ENCODE measurements around the gene RNF38.
"Not testable (repeated sequence)": the region's sequence is repeated elsewhere in the genome, so short reads cannot be mapped to it uniquely, and the experiment has no call there.

RNF38 gene

DNA sequence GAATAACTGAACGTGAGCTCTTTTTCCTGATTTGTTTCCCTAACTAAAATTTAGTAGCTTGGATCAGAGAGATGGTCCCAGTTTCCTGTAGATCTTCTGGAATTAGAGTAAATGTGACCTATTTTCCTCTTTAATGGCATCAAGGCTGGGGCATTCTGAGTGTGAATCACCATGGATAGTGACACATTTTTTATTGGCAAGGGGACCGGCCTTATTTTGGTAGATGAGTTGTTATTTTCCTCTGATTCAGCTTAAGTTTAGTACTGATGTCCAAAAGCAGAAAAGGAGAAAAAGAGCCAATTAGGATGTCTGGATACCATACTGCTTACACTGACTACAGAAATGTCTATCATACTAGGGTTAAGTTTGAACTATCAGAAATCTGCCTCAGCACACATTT is 68.1 kb downstream of the RNF38 start:
- peak; percentile 28 for DNase-seq (ENCODE audit: low read depth)

DNA sequence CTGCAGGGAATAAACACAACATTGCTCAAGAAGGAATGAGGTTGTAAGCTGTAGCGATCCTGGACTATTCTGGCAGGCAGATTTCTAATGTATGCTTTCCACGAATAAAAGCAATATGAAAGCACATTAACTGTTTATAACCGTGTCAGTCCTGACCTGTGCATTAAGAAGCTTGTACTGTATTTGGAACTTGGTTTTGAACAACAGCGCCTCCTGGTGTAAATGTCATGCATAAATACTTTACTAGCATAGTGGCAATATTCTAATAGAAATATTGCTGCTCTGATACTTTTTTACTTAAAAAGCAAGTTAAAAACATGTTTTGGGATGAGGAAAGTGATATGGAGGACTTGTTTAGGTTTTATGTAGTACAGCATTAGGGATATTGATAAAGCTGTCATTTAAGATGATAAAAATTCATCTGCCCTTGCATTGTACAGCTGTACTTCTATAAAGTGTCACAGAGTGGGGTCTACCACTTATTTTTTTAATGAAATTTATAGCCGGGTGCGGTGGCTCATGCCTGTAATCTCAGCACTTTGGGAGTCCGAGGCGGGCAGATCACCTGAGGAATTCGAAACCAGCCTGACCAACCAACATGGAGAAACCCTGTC is 71.2 kb downstream of the RNF38 start:
- peak; percentile 44 for DNase-seq (ENCODE audit: low read depth)

DNA sequence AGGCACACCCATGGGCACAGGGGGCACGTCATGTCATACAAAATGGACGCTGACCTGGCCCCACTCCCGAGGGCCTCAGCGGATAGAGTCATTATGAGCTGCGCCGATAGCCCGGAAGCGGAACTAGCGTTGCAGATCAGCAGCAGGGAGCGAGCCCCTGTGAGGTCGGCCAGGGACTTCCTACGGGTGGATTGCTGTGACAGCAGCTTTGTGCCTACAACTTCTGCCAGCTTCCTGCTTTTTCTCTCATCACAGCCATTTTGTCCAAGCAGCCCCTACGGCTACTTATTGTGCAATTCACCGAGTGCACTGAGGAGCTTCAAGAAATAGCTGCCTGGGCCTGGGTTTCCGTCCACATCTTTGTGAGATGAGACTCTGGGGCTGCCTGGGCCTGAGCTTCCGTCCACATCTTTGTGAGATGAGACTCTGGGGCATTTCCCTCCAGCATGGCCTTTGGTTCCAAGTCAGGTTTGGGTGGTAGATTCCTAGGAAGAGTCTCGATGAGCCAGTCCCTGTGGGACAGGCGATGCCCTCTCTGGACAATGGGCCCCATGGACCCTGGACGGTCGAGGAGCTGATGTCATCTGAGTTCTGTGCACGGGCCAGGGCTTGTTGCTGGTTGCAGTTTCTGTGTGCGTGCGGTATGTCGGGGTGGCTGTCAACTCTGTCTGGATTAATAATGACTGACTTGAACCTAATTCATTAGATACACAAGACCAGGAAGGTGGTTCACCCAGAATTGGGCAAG is 74.8 kb downstream of the RNF38 start:
- DNase-seq (ENCODE audit: low read depth): no peak

DNA sequence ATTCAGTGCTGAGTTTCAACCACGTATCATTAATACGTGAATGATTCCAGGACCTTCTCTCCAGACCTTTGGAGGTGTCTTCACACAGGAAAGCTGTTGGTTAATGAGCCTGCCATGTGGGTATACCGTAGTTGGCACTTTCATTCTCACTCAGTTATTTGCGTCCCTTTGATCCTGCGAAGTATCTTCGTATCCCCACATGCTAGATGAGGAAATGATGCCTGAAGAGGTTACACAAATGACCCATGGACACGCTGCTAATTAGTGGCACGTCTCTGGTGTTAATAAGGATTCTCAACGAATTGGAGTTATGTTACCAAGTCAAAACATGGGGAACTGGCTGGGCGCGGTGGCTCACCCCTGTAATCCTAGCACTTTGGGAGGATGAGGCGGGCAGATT is 76.1 kb downstream of the RNF38 start:
- no peak for DNase-seq (ENCODE audit: low read depth)

DNA sequence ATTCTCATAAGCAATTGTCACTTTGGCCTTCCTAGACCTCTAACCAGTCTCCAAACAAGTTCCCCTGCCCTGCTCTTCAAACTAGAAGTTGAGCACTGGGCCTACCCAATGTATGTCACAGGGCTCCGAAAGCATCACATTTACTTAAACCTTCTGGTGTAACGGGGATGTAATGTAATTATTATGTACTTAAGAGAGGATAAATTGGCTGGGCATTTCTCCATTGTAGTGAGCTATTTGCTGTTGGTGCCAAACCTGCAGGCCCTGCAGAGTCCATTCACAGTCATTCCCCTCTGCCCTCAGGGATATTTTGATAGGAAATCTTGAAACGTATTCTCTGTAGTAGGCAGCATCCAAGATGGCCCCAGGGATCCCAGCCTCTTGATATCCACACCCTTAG is 77.6 kb downstream of the RNF38 start:
- no peak for DNase-seq (ENCODE audit: low read depth)

DNA sequence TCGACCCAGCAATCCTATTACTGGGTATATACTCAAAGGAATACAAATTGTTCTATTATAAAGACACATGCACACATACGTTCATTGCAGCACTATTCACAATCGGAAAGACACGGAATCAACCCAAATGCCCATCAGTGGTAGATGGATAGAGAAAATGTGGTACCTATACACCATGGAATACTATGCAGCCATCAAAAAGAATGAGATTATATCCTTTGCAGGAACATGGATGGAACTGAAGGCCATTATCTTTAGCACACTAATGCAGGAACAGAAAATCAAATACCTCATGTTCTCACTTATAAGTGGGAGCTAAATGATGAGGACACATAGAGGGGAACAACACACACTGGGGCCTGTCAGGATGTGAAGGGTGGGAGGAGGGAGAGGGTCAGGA is 78.2 kb downstream of the RNF38 start:
- DNase-seq (ENCODE audit: low read depth): not testable (repeated sequence)

DNA sequence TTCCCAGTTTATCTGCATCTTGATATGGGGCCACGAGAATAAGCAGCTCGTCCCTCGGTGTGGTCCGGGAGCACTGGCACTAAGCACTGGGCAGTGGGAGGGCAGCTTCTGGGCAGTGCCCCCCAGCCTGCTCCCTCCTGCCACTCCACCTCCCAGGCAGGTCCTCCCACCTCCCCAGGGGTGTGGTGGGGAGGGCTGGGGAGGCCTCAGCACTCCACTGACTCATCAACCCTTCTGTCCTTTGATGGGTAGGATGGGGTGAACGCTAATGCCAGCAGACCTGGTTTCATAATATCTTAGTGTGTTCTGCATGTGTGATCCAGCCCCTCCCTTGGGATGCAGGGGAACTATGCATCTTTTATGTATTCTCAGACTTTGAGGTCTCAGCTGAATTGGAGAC is 79.6 kb downstream of the RNF38 start:
- no peak for DNase-seq (ENCODE audit: low read depth)

DNA sequence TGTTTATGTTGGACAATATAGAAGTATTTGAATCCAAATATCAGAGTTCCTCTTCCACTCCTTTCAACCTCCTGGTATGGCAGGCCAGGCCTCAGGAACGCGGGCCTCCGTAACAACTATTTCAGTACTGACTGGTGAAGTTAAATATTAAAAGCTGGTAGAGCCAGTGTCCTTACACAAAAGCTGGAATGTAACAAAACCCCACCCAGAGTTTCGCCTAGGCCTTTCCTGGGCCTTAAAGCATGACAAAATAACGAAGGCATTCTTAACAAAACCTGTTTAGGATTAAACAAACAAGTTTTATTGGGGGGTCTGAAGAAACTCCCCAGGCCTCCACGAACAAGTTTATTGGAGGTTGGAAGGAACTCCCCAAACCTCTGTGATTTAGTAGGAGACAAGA is 80.3 kb downstream of the RNF38 start:
- no peak for DNase-seq (ENCODE audit: low read depth)

DNA sequence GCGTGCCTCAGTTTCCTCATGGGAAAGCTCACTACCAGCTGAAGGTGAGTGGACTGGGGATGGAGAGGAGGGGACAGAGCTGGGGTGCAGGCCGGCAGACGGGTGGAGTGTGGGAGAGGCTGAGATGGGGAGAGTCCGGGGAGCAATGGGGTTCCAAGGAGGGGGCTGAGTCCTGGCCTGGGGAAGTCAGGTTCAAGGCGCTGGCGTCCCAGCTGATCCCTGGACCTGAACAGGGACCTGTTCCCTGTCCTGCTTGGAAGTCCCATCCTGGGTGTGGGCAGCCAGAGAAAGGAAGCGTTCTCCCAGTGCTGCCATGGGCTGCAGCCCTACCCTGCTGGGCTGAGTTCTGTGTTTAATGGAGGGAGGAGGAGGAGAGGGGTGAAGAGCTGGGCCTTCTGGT is 80.9 kb downstream of the RNF38 start:
- DNase-seq (ENCODE audit: low read depth): no peak

DNA sequence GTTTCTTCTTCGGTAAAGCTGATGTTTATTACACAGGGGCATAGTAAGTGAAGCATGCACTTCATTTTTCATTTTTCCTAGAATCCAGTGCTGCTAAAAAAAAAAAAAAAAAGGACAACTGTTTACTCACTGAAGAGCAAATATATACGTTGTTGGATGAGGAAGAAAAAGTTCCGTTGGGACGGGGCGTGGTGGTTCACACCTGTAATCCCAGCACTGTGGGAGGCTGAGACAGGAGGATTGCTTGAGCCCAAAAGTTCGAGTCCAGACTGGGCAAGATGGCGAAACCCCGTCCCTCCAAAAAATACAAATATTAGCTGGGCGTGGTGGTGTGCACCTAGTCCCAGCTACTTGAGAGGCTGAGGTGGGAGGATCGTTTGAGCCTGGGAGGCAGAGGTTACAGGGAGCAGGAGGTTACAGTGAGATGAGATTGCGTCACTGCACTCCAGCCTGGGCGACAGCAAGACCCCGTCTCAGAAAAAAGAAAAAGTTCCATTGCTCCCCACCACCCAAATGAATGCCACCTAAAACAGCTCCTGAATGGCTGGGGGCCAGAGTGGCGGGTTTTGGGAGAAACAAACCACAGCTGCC is 81.8 kb downstream of the RNF38 start:
- no peak for DNase-seq (ENCODE audit: low read depth)

DNA sequence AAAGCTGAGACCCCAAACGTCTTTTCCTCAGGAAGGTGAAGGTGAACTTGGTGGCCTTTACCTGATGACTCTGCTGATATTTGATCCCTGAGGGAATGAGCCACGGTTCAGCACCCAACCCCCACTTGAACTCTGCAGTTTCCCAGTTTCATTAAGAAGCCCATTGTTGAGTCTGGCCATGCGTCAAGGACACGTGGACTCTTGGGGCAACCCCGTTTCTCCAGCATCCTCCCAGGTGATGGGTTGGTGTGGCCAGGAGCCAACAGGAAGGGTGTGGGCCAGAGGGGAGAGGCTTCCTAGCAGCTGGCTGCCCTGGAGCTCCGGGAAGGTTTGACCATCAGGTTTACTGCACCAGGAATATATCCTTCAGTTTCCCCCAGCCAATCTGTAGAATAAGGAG is 82.3 kb downstream of the RNF38 start:
- DNase-seq (ENCODE audit: low read depth): no peak

DNA sequence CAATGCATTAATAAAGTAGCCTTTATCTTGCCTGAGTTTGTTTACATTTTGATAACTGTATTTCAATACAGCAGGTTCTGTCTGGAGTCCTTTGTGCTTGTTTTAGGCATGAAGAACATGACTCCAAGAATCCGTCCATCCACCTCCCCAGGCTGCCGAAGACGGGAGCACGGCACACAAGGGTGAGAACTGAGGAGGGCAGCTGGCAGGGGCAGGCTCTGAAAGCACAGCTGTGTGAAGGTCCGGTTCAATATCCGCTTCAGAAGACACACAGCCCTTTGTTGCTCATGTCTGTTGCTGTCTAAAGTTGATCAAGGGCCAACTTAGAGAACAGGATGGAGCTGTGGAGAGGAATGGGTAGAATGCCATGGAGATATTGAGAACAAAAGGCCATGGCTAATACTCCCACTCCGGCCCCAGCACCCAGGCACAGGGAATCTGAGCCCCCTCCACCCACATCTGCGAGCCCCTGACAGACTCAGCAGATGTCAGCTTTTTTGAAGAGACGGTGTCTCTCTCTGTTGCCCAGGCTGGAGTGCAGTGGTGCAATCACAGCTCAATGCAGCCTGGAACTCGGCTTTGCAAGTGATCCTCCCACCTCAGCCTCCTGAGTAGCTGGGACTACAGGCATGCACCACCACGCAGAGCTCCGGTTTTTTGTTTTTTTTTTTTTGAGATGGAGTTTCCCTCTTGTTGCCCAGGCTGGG is 83.3 kb downstream of the RNF38 start:
- no peak for DNase-seq (ENCODE audit: low read depth)

DNA sequence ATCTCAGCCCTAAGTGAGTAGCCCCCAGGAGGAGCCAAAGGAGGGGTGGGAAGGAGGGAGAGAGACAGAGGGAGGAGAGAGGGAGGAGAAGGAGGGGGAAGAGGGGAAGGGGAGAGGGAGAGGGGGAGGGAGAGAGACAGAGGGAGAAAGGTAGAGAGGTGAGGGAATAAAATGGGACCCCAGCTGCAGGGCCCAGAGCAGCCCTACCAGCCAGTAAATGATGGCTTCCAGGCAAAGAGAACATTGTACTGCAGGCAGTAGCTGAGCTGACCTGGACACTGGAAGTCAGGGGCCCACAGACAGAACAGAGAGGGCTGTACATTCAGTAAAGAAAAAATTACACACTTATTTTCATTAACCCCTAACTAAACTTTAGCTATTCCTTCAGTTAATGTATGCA is 84.0 kb downstream of the RNF38 start:
- no peak for DNase-seq (ENCODE audit: low read depth)

DNA sequence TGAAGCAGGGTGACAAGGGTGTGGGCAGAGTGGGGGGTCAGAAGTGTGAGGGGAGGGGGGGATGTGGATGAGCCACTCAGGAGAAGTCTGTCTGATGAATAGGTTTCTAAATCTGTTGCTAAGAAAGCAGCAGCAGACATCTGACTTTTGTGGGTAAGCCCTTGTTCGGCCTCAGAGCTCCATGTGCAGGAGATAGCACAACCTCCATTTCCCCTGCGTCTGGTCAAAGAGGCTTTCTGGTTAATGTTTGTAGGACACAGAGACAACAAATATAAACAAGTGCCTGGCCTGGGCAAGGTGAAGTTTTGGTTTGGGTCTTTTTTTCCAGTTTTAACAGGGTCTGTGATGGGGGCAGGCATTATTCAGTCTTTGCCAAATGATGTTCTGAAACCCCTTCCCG is 84.8 kb downstream of the RNF38 start:
- DNase-seq (ENCODE audit: low read depth): no peak

DNA sequence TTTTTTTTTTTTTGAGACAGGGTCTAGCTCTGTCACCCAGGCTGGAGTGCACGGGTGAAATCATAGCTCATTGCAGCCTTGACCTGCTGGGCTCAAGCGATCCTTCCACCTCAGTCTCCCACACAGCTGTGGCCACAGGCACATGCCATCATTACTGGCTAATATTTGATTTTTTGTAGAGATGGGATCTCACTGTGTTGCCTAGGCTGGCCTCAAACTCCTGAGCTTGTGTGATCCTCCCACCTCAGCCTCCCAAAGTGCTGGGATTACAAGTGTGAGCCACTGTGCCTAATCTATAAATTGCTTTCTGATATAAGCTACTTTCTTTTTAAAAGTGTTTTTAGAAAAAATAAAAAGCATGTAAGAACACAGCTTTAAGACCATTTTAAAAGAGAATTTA is 85.3 kb downstream of the RNF38 start:
- DNase-seq (ENCODE audit: low read depth): no peak

DNA sequence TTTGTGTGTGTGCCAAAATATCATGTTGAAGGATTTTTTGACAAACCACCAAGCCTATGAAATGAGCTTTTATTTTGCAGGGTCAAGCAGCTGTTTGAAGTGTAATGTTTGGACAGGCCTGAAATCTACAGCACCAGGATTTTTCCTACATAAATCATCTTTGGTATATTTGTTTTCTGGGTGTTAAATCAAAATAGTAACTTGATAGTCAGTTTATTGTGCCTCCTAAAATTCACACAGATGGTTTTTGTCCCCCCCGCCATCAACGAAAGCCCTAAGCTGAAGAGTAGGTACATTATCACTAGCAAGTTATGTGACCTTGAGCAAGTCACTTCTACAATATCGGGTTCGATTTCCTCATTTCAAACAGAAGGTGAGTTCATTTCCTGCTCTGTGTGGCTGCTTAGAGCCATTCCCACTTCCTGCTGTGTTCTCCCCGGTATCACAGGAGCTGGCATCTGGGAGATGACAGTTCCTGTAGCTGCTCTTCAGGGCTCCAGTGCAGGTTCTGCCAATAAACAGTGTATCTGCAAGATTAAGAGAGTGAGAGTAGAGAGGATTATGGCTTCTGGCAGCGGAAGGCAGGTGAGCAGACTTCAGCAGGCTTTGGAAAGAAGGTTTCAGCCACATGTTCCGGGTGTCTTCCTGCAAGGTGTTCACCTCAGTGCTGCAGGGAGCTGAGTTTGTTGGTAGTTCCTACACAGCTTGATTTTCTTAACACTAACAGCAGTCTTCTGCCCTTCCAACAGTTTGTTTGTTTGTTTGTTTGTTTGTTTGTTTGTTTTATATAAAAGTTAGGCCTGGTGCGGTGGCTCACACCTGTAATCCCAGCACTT is 93.4 kb downstream of the RNF38 start:
- no peak for DNase-seq (ENCODE audit: low read depth)

DNA sequence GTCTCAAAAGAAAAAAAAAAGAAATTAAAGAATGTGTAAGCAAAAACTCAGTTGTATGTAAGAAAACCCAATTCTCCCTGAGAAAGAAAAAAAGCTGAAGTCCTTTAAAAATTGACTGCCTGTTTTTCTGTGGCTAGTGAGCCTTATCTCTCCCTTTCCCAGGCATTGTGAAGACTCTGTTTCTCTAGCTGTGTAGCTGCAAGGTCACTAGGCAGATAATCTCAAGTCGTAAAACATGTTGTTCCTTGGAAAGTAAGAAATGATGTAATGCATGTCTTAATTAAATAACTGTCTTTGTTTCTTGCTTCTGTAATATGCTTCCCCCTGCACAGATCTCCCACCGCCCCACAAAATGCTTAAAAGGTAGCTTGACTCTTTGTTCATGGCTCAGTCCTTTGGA is 95.7 kb downstream of the RNF38 start:
- DNase-seq (ENCODE audit: low read depth): not testable (repeated sequence)

DNA sequence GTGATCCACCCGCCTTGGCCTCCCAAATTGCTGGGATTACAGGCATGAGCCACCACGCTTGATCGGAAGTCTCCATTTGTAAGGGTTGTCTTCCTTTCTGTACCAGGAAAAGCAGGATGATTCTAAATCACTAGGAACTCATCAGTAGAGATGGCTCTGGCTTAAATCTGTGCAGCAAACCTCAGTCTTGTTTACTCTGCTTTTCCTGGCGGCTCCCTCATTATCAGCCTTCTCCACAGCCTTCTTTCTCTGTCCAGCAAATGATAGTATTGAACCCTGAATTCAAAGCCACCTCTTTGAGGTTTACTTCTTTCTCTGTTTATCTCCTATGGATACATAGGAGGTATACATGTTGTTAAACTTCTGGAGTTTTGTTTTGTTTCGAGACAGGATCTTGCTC is 98.8 kb downstream of the RNF38 start:
- no peak for DNase-seq (ENCODE audit: low read depth)

DNA sequence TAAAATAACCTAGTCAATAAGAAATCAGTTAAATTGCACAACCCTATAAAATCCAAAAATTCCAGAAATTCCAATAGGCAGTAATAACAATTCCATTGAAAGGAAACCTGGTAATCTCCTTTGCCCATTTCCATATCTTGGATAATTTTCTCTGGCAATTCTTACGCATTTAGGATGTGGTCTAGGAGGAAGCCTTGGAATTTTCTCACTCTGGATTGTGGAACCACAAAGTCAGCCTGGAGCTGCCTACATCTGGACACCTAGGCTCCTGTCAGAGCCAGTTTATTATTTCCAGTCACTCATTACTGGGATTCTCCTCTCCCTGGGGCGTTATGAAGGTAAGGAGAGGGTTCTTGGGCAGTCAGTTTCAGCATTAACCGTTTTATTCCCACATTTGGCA is 101.5 kb downstream of the RNF38 start:
- peak; percentile 35 for DNase-seq (ENCODE audit: low read depth)

DNA sequence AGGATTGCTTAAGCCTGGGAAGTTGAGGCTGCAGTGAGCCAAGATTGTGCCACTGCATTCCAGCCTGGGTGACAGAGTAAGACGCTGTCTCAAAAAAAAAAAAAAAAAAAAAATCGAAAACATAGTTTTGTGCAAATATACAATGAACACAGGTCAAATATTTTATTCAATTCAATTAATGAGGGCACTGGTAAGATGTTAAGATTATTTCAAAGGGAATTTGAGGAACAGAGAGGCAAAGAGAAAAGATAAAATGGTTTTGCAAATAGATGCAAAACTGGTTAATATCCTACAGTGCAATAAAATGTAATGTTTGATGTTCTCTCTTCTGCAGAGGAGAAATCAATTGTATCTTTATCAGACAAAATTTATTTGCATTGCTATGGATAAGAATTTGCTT is 102.3 kb downstream of the RNF38 start:
- no peak for DNase-seq (ENCODE audit: low read depth)

DNA sequence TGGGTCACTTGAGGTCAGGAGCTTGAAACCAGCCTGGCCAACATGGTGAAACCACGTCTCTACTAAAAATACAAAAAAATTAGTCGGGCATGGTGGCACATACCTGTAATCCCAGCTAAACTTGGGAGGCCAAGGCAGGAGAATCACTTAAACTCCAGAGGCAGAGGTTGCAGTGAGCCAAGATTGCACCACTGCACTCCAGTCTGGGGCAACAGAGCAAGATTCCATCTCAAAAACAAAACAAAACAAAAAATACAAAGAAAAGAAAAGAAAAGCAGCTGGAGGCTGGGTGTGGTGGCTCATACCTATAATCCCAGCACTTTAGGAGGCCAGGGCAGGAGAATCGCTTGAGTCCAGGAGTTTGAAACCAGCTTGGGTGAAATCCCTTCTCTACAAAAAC is 105.1 kb downstream of the RNF38 start:
- DNase-seq (ENCODE audit: low read depth): not testable (repeated sequence)

DNA sequence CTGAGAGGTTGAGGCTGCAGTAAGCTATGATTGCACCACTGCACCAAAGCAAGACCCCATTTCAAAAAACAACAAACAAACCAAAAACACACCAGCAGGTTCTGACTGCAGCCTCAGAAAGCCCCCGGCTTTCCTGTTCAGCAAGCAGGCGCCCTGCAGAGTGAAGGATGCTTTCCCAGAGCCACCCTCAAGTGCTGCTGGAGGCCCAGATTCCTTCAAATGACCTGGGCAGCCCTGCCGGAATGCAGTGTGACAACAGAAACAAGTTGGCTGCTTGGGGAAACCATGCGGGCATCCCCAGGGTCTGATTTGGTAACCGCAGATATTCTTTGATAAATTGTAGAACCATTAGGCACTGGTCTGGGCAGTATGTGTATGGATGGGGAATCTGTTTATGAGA is 106.2 kb downstream of the RNF38 start:
- DNase-seq (ENCODE audit: low read depth): no peak

Measured in GM04504 (cell line).